GOT3 (cell line): ENCODE data around the gene LRRC36.
A peak's percentile ranks its signal among the peaks of the same experiment; 100 is the strongest.

Experiments
- DNase-seq: peaks from one replicate; lab custom pipeline; 2025; ENCODE audit warnings: mixed read lengths; lab: John Stamatoyannopoulos, UW

Gene LRRC36, protein sequence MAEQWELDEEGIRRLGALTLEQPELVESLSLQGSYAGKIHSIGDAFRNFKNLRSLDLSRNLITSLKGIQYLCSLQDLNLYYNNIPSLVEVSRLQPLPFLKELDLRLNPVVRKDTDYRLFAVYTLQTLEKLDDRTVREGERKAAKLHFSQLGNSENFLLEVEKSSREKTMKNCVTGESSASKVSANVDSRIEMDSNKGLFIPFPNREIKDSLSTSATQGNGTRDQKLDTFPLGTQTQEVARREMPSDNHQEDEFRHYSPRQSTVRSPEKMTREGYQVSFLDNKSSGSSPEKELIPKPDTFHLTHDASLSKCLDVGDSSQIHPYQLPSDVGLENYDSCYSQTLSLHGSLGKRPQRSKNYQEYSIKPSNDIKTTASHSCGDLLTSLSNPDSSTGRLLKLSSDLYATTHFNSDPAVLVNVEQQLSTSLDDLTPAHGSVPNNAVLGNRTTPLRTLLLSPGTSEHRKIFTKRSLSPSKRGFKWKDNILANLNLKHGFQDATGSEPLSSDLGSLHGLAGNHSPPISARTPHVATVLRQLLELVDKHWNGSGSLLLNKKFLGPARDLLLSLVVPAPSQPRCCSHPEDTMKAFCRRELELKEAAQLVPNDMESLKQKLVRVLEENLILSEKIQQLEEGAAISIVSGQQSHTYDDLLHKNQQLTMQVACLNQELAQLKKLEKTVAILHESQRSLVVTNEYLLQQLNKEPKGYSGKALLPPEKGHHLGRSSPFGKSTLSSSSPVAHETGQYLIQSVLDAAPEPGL

DNA sequence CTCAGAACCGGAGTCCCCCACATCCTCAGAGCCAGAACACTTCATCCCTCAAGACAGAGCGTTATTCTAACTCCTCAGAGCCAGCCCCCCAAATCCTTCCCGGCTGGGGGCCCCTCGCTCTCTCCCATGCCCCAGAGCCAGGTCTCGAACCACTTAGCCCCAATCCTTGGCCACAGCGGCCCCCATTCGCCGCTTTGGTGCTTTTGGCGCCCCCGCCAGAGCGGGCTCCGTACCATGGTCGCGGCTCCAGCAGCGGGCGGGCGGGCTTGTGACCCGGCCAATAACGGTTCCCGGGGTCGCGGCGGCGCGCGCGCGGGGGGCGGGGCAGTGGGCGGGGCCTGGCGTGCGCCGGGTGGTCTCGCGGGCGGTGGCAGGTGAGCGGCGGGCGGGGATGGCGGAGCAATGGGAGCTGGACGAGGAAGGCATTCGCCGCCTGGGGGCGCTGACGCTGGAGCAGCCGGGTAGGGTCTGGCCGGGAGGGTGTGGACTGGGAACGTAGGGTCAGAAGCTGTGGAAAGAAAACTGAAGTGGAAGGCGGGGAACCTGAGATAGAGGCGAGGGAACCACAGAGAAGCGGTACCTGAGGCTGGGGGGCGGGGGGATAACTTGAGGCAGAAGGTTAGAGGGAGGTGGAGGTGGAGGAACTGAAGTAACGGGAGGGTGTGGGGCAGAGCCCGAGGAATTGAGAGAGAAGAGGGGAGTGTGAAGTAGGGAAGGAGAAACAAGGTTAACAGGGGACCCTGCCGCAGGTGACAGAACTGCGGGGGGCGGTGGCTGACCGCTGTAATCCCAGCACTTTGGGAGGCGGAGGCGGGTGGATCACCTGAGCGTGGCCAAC lies at the start of gene LRRC36, which contains the start of gene KCTD19:
TSS of gene LRRC36 (plus strand) at position 344 of the 838 bp plus-strand sequence. CDS start at position 392, 48 bp downstream.
TSS of gene KCTD19 (minus strand) at position 270 of the 838 bp plus-strand sequence. CDS start at position 236, 34 bp downstream.
- DNase-seq, result no peak

DNA sequence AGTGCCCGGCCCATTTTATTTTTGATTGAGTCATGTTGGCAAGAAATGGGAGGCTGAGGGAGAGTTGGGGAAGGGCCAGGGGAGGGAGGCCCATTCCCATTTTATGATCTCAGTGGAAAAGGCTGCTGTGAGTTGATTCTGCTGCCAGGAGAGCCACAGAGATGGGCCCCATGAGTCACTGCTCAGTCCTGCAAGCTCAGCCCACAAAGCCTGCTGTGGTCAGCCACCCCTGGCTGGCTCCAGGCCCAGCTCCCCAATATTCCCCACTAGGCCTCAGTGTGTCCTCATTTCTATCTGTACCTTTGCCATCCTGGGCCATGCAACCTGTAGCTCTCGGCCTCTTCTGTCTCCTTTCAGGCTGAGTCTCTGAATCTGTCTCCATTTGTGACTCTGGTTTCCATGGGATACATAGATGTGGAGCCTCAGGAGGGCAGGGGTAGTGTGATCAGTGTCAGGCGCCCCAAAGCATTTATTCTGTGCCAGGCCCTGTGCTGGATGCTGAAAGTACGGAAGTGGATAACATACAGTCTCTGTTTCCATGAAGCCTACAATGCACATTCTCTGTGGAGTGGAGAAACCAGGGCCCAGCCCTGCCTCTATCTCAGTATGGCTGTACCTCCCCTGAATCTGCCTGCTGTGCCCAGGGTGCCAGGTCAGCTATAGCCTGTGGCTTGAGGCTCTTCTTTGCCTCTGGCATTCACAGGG lies 49.2 kb upstream of the LRRC36 start:
- DNase-seq, result peak; percentile 80

DNA sequence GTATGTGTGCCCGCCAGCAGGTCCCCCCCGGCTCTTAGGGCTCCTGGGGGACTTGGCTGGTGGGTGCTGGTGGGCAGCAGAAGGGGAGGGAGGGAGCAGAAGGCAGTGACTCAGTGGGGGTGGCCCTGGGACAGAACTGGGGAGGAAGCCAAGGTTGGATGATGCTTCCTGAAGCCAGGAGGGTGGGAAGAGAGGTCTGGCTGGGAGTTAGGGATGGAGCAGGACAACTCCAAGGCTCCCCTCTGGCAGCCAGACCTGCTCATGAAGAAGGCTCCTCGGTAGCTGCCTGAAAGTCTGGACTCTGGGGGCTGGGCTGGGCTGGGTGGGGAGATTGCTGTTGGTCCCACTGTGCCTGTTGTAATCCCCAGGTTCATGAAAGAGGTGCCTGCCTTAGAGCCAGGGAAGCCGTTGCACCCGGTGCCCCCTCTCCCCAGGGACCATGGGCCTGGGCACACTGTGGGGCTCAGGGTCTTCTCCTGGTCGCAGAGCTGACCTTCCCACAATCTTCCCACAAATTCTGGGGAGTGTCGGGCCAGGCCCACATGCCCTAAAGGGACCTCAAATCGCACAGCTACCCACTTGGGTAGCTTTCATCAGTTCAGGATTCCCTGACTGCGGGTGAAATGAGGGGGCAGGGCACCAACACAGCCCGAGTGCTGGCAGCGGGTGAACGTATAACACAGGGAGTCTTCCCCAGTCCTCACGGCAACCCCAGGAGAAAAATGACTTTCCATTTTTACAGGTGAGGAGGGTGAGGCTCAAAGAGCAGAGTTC lies 48.4 kb upstream of the LRRC36 start:
- peak; percentile 47 for DNase-seq

DNA sequence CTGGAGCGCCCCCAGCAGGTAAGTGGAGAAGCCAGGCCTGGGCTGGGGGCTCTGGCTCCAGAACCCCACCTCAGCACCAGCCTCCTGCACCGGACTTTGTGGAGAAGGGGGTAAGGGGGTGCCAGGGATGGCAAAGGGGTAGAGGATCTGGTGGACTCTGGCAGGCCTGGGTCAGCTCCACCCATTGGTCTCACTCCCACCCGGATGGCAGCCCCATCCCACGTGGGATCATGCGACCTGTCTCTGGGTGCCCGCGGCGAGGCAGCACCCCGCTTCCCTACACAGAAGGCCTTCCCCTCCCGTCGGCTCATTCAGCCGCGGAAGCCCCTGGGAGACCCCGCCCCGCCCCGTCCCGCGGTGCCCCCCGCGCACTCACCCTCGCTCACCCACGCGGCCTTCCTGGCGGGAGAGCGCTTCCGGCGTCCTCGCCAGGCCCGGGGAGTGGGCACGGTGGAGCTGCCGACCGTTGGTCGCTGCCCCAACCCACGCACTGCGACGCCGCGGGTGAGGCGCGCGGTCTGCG lies 47.8 kb upstream of the LRRC36 start:
- no peak for DNase-seq

DNA sequence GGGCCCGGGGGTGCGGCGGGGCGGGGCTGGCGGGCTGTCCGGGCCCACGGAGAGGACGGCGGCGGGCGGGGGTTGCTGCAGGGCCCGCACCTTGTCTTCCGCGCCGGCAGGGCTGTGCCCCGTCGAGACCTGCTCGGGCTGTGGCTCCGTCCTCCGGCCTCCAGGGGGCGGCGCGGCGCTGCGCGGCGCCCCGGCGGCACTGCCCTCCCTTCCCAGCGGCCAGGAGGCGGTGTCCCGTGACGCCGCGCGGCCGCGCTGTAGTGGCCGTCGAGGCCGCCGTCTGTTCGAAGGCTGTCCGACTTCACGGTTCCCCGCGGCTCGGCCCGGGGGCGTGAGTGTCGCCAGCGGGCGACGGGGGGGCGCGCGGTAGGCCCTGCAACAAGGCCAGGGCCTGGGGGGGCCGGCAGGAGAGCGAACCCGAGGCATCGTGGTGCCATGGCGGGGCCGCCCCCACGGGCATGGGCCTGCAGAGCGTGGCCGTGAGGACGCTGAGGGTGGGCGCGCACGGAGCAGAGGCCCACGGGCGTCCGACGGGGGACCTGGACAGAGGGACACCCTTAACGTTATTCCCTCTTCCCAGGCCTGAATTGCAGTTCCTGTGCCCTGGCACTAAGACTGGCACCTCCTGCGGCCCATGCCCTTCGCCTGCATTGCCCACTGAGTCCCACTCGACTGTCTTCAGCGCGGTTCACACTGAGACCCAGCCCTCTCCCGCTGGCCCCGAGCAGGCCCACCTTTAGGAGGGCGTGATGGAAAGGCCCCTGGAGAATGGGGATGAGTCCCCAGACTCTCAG lies 47.1 kb upstream of the LRRC36 start, which contains the start of gene PLEKHG4:
TSS of gene PLEKHG4 (plus strand) at position 237 of the 794 bp plus-strand sequence. CDS start at position 750, 513 bp downstream.
- DNase-seq, result peak; percentile 43

DNA sequence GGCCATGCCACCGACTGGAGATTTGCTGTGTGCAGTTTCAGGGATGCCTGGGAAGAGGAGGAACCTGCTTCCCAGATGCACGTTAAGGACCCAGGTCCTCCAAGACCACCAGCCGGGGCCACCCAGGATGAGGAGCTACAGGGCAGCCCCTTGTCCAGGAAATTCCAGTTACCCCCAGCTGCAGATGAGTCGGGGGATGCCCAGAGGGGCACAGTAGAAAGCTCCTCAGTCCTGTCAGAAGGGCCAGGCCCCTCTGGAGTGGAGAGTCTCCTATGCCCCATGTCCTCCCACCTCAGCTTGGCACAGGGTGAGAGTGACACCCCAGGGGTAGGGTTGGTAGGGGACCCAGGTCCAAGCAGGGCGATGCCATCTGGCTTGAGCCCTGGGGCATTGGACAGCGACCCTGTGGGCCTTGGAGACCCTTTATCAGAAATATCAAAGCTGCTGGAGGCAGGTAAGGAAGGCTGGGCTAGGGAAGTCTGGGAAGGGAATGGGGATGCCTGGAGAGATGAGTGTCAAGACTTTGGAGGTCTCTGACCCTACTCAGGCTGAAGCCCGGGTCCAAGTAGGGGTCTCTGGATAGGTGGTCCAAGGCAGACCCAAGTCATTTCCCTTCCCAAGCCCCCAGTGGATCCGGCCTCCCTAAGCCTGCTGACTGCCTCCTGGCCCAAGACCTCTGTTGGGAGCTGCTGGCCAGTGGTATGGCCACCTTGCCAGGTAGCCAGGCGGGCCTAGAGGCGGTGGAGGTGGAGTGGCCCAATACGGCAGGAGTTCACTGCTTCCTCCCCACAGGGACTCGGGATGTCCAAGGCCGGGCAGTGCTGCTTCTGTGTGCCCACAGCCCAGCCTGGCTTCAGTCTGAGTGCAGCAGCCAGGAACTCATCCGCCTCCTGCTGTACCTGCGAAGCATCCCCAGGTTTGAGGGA lies 46.3 kb upstream of the LRRC36 start:
- DNase-seq, result no peak

DNA sequence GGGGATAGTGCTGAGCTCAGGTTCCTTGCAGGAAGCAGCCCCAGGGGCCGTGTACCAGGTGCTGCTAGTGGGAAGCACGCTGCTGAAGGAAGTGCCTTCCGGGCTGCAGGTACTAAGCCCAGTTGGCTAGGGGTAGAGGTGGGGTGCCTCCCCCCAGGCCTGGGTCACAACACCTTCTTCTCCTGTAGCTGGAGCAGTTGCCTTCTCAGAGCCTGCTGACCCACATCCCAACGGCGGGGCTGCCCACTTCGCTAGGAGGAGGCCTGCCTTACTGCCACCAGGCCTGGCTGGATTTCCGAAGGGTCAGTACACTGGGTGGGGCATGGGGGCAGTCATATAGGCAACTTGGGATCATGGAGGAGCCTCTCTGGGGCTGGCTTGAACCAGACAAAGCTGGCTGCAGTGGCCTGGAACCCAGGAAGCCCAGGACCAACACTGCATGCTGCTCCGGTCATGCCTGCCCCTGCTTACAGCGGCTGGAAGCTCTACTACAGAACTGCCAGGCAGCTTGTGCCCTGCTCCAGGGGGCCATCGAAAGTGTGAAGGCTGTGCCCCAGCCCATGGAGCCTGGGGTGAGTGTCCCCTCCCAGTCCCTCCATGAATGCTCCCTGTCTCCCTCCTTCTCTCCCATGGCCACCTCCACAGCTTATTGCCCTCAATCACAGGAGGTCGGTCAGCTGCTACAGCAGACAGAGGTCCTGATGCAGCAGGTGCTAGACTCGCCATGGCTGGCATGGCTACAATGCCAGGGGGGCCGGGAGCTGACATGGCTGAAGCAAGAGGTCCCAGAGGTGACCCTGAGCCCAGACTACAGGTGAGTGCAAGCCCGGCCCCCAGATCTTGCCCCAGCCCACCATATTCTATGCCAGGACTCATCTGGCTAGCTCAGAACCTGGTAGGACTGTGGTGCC lies 44.8 kb upstream of the LRRC36 start:
- no peak for DNase-seq

DNA sequence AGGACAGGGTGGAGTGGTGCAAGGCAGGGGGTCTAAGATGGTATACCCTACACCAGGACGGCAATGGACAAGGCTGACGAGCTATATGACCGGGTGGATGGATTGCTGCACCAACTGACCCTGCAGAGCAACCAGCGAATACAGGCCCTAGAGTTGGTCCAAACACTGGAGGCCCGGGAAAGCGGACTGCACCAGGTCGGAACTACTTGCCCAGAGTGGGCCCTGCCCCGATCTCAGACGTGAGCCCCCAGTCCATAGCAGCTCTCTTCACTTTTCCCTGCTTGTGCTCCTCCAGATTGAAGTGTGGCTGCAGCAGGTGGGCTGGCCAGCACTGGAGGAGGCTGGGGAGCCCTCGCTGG lies 44.2 kb upstream of the LRRC36 start:
- no peak for DNase-seq

DNA sequence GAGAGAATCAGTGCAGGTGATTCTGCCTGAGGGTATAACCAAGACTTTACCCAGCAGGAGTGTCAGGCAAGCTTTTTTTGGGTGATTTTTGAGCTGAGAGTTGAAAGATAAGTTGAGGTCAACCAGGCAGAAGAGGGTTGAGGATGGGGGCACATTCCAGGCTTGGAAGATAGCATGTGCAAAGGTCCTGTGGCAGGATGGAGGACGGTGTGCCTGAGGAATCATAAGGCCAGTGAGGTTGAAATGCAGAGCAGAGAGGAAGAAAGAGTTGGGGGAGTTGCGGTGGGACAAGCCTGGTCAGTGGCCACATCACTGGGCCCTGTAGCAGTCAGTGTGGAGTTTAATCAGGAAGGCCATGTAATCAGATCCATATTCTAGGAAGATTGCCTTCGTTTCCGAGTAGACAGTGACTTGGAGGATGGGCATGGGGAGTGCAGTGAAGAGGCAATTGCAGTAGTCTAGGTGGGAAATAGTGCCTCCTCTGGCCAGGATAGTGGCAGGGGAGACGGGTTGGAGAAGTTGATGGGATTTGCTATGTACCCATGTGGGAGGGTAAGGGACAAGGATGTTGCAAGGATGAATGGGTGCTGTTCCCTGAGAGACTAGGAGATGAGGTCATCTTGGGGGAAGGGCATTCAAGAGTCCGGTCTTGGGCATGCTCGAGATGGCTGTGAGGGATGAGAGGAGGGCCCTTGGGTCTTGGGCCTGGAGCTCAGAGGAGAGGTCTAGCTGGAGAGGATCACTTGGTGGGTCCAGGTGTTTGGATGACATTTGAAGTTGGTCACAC lies 43.4 kb upstream of the LRRC36 start:
- DNase-seq, result no peak

DNA sequence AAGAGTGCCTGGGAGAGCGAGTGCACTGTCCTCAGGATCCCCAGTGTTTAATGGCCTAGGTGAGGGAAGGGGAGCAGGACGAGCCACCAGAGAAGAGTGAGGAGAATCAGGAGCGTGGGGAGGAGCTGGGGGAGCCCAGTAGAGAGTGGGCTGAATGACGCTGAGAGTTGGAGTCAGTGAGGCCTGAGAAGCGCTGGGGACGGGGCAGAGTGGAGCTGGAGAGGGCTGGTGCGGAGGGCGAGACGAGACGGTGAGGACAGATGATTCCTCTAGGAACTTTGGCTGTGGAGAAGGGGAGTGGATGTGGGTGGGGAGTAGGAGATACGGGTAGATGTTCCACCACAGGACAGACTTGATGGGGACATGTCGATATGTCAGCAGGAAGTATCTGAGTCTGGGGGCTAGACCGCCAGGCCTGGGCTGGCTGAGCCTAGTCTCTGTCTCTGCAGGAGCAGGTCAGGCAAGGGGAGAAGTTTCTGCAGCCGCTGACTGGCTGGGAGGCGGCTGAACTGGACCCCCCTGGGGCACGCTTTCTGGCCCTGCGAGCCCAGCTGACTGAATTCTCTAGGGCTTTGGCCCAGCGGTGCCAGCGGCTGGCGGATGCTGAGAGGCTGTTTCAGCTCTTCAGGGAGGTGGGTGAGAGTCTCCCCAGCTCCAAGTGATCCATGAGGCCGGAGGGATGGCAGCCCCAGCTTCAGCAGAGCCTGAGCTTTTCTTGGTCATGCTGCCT lies 42.6 kb upstream of the LRRC36 start:
- no peak for DNase-seq

DNA sequence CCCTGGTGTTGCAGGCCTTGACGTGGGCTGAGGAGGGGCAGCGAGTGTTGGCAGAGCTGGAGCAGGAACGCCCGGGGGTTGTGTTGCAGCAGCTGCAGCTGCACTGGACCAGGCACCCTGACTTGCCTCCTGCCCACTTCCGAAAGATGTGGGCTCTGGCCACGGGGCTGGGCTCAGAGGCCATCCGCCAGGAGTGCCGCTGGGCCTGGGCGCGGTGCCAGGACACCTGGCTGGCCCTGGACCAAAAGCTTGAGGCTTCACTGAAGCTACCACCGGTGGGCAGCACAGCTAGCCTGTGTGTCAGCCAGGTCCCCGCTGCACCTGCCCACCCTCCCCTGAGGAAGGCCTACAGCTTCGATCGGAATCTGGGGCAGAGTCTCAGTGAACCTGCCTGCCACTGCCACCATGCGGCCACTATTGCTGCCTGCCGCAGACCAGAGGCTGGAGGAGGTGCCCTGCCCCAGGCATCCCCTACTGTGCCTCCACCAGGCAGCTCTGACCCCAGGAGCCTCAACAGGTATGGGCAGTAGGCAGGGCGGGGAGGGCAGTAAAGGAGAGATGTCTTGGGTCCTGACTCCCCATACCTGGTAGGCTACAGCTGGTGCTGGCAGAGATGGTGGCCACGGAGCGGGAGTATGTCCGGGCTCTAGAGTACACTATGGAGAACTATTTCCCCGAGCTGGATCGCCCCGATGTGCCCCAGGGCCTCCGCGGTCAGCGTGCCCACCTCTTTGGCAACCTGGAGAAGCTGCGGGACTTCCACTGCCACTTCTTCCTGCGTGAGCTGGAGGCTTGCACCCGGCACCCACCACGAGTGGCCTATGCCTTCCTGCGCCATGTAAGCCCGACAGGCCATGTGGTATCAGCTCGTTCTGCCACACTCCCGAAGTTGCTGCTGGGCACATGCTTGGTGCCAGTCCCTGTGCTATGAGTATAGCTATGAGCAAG lies 41.6 kb upstream of the LRRC36 start:
- DNase-seq, result no peak

DNA sequence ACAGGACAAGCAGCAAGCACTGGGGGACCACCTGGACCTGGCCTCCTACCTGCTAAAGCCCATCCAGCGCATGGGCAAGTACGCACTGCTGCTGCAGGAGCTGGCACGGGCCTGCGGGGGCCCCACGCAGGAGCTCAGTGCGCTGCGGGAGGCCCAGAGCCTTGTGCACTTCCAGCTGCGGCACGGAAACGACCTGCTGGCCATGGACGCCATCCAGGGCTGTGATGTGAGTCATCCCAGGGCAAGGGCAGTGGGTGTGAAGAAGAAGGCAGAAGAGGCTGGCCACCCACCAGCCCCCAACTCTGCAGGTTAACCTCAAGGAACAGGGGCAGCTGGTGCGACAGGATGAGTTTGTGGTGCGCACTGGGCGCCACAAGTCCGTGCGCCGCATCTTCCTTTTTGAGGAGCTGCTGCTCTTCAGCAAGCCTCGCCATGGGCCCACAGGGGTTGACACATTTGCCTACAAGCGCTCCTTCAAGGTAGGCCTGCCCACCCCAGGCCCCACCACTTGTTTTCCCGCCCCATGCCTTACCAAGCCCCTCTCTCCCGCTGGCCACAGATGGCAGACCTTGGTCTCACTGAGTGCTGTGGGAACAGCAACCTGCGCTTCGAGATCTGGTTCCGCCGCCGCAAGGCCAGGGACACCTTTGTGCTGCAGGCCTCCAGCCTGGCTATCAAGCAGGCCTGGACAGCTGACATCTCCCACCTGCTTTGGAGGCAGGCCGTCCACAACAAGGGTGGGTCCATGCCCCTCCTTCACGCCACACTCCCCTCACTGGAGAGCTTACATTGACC lies 40.0 kb upstream of the LRRC36 start:
- no peak for DNase-seq

DNA sequence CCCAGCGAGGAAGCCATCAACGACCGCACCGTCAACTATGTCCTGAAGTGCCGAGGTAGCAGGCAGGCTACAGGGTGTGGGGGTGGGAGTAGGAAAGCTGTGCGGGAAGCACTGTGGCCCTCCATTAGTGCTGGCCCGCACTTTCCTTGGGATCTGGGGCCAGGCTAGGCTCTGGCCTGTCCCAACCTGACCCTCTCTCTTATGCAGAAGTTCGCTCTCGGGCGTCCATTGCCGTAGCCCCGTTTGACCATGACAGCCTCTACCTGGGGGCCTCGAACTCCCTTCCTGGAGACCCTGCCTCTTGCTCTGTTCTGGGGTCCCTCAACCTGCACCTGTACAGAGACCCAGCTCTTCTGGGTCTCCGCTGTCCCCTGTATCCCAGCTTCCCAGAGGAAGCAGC lies 38.7 kb upstream of the LRRC36 start:
- DNase-seq, result no peak

DNA sequence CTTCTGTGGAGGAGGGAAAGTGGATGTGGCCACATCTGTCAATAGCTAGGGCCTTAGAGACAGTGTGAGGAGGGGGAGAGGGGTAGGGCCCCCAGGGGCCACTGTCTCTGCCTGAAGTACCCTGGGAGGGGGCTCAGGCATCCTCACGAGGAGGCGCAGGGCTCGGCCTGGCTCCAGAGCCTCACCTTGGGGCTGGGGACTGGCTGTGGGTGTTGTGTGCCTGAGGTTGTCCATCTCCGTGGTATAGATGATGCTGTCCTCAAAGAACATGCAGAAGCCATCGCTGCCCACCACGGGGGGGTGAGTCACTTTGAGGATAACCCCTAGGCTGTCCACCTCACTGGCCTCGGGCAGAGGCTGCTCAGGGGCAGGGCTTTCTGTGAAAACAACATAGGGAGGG lies 35.2 kb upstream of the LRRC36 start:
- DNase-seq, result no peak
